ENCODE data around the gene ACMSD. TPM values are rescaled to one million over a fixed set of nuclear protein-coding genes. Genes with fewer than 3 reads are reported as not detected.
A peak's percentile ranks its signal among the peaks of the same experiment; 100 is the strongest.
"Not testable (repeated sequence)": the region's sequence is repeated elsewhere in the genome, so short reads cannot be mapped to it uniquely, and the experiment has no call there.

The ACMSD gene
- total RNA-seq, 1 donor from 2014 or later, result not detected

GRCh38 chr2:134892282-134893035 is 54.0 kb downstream of the ACMSD start:
- no peak for ATAC-seq (ENCODE audit: poor library complexity)

GRCh38 chr2:134897932-134898331 is 59.5 kb downstream of the ACMSD start:
- intact Hi-C loops (cut with DNase I), result loop anchor here (5.0 kb wide), 1 partner anchor 436 kb away; no protein-coding TSS in a partner anchor
- ATAC-seq (ENCODE audit: poor library complexity), result no peak
- no peak for DNase-seq

More at GRCh38 chr2:134892282-134893035, 54.0 kb downstream of the ACMSD start:
- no peak for DNase-seq
- intact Hi-C loops (cut with DNase I), result no loop called here

- no peak for DNase-seq
- ATAC-seq (ENCODE audit: poor library complexity), result no peak
- intact Hi-C loops (cut with DNase I), result loop anchor here (5.0 kb wide), 1 partner anchor 437 kb away; no protein-coding TSS in a partner anchor
Observed at GRCh38 chr2:134899204-134899603, 60.8 kb downstream of the ACMSD start.

GRCh38 chr2:134900151-134900550 is 61.7 kb downstream of the ACMSD start:
- ATAC-seq (ENCODE audit: poor library complexity) (no peak), DNase-seq (no peak)
- intact Hi-C loops (cut with DNase I), result no loop called here

- intact Hi-C loops (cut with DNase I); ATAC-seq (ENCODE audit: poor library complexity); DNase-seq: not testable (repeated sequence)
Observed at GRCh38 chr2:134903701-134904100, 65.3 kb downstream of the ACMSD start.

- DNase-seq, result no peak
- intact Hi-C loops (cut with DNase I), result no loop called here
- no peak for ATAC-seq (ENCODE audit: poor library complexity)
Observed at GRCh38 chr2:134905168-134905567, 66.8 kb downstream of the ACMSD start.

GRCh38 chr2:134906726-134907125 is 68.3 kb downstream of the ACMSD start:
- no peak for DNase-seq
- no peak for ATAC-seq (ENCODE audit: poor library complexity)
- intact Hi-C loops (cut with DNase I), result no loop called here

- ATAC-seq (ENCODE audit: poor library complexity); intact Hi-C loops (cut with DNase I); DNase-seq: not testable (repeated sequence)
Observed at GRCh38 chr2:134907441-134908116, 69.2 kb downstream of the ACMSD start.

- ATAC-seq (ENCODE audit: poor library complexity) (no peak), DNase-seq (no peak)
- intact Hi-C loops (cut with DNase I), result no loop called here
Observed at GRCh38 chr2:134910763-134911399, 72.5 kb downstream of the ACMSD start.

- DNase-seq (no peak), ATAC-seq (ENCODE audit: poor library complexity) (no peak)
- intact Hi-C loops (cut with DNase I), result no loop called here
Observed at GRCh38 chr2:134911400-134911785, 73.0 kb downstream of the ACMSD start.

GRCh38 chr2:134912361-134912760 is 73.9 kb downstream of the ACMSD start:
- no peak for ATAC-seq (ENCODE audit: poor library complexity)
- no peak for DNase-seq
- intact Hi-C loops (cut with DNase I), result no loop called here

GRCh38 chr2:134917360-134917865 is 79.0 kb downstream of the ACMSD start:
- intact Hi-C loops (cut with DNase I), result loop anchor here (5.0 kb wide), 1 partner anchor 615 kb away; the partner anchor contains the start of genes R3HDM1 and ZRANB3
- peak; percentile 44 for DNase-seq
- no peak for ATAC-seq (ENCODE audit: poor library complexity)

- DNase-seq (no peak), ATAC-seq (ENCODE audit: poor library complexity) (peak; percentile 84)
- intact Hi-C loops (cut with DNase I), result loop anchor here (5.0 kb wide), 1 partner anchor 614 kb away; the partner anchor contains the start of genes R3HDM1 and ZRANB3
Observed at GRCh38 chr2:134917888-134918525, 79.6 kb downstream of the ACMSD start.

- intact Hi-C loops (cut with DNase I), result loop anchor here (5.0 kb wide), 1 partner anchor 614 kb away; the partner anchor contains the start of genes R3HDM1 and ZRANB3
- ATAC-seq (ENCODE audit: poor library complexity), result peak; percentile 93
Observed at GRCh38 chr2:134918526-134919340, 80.3 kb downstream of the ACMSD start, which contains the start of gene CCNT2. Gene CCNT2 (plus strand): TSS chr2:134918822. CDS start chr2:134918855, 33 bp downstream.

GRCh38 chr2:134919341-134920210 is 81.2 kb downstream of the ACMSD start:
- peak; percentile 51 for DNase-seq
- intact Hi-C loops (cut with DNase I), result loop anchor here (5.0 kb wide), 1 partner anchor 613 kb away; the partner anchor contains the start of genes R3HDM1 and ZRANB3
- peak; percentile 3 for ATAC-seq (ENCODE audit: poor library complexity)

More at GRCh38 chr2:134918526-134919340, 80.3 kb downstream of the ACMSD start, which contains the start of gene CCNT2:
- peak; percentile 99 for DNase-seq

GRCh38 chr2:134924912-134925311 is 86.5 kb downstream of the ACMSD start:
- DNase-seq, result no peak
- ATAC-seq (ENCODE audit: poor library complexity), result no peak
- intact Hi-C loops (cut with DNase I), result no loop called here
